GM19395 (cell line): ENCODE data around the gene NCLN.
"Not testable (repeated sequence)": the region's sequence is repeated elsewhere in the genome, so short reads cannot be mapped to it uniquely, and the experiment has no call there.

ENCODE experiments used
- ATAC-seq: cut with Tn5 transposase; IDR thresholded peaks from one replicate; pipeline ENCODE4 v1.9.1; 2021; ENCODE audit warnings: mild to moderate bottlenecking, moderate library complexity; ENCODE audit not compliant: unreplicated experiment

The NCLN gene

DNA sequence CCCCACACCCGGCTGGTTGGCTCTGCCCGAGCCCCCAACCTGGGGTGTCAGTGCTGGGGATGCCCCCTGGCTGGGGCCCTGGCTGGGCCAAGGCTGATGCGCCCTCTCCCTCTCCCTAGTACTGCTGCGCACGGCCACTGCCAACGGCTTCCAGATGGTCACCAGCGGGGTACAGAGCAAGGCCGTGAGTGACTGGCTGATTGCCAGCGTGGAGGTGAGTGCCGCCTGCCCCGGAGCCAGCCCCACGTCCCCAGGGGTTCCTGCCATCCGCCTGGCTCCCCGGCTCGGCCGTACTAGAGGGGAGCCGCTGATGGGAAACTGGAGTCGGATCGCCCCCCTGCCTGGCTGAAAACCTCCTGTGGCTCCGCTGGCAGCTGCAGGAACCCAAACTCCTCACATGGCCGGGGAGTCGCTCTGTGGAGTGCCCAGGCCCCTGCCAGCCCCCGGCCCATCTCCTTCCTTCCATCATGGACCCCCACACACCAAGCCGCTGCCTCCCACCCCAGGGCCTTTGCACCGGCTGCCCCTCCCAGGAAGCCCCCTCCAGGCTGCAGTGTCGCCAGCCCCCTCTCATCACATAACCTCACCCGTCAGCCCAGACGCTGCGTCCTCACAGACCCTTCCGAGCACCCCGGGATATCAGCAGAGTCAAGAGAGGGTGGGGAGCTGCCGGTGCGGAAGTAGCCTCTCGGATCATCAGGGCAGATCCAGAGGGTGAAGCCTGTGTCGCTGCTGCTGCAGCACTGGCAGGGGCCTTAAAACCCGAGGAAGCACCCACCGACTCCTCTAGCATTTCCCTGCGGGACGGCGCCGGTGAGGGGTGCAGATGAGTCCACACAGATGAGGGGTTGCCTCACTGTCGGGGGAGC, 10.6 kb downstream of the NCLN start:
- no peak for ATAC-seq

DNA sequence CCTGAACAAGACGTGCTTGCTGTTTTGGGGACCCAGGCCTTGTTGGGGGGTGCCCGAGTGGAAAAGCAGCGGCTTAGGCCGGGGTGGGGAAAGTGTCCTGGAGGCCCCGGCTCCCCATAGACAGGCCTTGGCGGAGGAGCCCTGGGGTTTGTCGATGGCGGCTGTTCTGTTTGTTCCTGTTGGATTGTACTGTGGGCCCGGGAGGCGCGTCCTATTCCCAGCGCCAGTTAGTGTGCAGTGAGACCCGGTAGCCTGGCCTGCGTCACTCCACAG, 11.1 kb downstream of the NCLN start:
- ATAC-seq, result no peak

DNA sequence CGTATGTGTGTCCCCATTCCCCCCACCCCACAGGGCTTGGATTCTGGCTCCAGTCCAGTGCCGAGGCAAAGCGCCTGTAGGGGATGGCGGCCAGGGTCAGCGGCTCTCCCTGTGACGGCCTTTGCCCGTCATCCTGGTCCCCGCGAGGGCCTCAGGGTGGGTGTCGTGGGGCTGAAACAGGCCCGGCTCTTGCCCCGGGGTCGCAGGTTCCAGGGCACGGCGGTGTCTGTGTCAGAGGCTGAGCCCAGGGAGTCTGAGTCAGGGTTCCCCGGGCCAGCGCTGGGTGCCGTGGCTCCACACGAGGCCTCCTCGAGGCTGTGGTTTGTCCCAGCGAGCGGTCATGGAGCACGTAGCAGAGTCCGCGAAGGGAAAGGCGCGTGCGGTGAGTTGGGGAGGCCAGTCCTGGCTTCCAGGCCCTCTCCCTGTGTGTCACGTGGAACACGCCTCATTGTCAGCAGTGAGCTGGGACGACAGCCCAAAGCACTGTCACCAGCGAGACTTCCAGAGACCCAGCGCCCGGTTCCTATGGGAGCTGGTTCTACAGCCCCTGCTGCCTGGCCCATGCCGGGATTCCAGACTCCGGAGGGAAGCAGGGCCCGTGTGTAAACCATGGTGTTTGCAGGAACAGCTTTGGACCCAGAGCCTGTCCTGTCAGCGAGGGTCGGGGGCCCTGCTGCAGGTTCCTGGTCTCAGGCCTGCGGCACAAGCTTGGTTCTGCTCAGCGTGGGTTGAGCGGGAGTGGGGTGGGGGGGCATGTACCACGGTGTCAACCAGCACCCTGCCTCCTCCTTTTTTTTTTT, 13.4 kb downstream of the NCLN start:
- no peak for ATAC-seq

DNA sequence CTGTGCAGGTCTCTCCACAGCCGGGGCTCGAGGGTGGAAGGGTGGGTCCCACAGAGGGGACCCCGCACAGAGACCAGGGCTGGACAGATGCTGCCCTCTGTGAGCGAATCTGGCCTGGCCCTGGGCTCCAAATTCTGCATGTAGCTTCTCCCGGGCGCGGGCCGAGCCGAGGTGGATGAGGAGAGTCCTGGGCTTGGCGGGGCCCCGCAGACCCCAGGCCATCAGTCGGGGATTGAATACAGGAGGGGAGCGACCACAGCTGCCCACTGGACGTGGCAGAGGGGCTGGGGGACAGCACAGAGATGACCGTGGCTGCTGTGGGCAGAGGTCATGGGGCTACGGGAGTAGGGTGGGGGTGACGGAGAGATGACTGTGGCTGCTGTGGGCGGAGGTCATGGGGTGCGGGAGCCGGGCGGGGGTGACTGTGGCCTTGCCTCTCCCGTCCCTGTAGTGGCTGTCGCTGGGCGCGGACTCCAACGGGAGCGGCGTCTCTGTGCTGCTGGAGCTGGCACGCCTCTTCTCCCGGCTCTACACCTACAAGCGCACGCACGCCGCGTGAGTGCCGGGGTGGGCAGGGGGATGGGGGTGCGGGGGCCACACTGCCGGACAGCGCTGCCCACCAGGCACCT, 15.5 kb downstream of the NCLN start:
- no peak for ATAC-seq

DNA sequence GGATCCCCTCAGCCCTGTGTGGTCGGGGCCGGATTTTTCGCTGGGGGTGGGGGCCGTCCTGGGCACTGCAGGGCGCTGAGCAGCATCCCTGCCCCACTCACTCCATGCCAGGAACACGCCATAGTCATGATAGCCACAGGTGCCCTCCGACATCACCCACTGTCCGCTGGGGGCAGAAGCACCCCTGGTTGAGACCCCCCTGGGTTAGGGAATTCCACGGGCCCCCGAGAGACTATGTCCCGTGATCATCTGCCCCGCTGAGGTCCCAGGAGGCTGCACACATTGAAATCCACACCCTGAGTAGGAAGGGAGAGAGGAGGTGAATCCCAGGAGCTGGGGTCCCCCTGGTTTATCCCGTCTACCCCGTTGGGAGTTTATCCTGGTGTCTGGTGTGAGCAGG, 16.2 kb downstream of the NCLN start:
- ATAC-seq, result no peak

DNA sequence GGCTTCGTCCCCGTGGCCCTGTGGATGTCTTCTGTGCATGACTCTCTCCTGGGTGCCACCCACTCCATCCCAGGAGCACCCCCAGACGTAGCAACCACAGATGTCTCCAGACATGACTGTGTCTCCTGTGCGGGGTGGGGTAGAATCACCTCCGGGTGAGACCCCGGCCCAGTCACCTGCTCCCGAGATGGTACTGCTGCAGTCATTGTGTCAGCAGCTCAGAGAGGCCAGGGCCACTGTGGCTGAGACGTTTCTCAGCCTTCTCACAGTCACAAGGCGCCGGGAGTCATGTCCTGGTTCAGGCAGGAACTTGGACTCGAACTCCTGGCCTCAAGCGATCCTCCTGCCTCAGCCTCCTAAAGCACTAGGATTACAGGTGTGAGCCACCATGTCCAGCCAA, 16.6 kb downstream of the NCLN start:
- no peak for ATAC-seq

DNA sequence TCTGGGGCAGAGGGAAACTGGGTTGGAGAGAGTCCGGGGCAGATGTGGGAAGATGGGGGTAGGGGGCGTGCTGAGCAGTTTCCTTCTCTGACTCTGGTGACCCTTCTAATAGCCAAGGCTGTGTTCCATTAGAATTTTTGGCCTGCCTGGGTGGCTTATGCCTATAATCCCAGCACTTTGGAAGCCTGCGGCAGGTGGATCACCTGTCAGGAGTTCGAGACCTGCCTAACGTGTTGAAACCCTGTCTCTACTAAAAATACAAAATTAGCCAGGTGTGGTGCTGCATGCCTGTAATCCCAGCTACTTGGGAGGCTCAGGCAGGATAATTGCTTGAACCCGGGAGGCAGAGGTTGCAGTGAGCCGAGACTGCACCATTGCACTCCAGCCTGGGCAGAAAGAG, 17.2 kb downstream of the NCLN start:
- ATAC-seq, result not testable (repeated sequence)

DNA sequence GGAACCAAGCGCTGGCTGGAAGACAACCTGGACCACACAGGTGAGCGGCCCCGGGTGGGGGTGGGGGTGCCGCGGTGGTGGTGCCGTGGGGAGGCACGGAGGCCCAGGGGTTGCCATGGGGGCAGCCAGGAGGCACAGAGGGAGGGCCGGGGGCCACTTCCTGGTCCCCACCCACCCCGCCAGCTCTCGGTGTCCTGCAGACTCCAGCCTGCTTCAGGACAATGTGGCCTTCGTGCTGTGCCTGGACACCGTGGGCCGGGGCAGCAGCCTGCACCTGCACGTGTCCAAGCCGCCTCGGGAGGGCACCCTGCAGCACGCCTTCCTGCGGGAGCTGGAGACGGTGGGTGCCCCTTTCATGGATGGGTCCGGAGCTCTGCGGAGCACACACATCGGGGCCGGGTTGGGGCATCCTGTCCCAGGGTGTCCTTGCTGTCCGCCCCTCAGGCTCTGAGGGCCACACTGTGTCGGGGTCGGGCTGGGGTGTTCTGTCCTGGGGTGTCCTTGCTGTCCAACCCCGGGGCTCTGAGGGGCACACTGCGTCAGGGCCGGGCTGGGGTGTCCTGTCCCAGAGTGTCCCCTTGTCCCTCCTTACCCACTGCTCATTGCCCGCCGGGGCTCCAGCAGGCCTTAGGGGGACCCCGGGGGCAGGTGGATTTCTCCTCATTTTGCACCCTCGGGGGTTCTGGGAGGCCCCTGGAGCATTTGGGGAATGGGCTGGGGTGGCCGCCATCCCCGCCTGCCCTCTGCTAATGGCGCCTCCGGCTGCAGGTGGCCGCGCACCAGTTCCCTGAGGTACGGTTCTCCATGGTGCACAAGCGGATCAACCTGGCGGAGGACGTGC, 18.3 kb downstream of the NCLN start:
- no peak for ATAC-seq

DNA sequence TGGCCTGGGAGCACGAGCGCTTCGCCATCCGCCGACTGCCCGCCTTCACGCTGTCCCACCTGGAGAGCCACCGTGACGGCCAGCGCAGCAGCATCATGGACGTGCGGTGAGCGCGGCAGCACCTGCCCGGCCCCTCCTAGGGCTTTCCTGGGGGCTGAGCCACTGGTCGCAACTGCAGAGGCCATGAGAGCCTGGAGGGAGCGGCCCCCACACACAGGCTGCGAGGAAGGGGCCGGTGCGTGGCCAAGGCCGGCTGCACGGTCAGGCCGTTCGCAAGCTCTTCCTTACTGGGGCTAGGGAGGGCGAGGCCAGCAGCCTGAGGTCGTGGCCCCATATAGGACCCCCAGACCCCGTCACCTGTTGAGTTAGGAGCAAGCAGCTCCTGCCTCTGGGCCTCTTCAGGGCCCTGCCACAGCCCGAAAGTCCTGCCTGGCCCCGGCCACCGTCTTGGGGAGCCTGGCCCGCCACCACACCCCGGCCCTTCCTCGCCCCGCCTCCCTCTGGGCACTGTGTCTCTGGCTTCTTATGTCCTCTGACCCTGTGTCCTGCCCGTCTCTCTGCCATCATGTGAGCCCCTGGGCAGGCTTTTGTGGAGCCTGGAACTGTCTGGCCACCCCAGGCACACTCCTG, 19.0 kb downstream of the NCLN start:
- ATAC-seq, result no peak

DNA sequence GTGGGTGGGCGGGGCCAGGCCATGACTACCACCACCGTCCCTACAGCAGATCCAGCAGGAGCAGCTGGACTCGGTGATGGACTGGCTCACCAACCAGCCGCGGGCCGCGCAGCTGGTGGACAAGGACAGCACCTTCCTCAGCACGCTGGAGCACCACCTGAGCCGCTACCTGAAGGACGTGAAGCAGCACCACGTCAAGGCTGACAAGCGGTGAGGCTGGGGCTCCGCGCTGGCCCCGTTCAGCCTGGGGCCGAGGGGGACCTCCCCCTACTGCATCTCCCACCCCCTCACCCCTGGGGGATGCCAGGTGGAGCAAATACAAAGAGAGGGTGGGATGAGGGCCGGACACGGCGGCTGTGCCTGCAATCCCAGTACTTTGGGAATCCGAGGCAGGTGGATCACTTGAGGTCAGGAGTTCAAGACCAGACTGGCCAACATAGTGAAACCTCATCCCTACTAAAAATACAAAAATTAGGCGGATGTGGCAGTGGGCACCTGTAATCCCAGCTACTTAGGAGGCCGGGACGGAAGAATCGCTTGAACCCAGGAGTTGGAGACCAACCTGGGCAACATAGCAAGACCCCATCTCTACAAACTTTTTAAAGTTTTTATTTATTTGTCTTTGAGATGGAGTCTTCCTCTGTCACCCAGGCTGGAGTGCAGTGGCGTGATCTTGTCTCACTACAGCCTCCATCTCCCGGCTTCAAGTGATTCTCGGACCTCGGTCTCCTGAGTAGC, 20.7 kb downstream of the NCLN start:
- ATAC-seq, result no peak

DNA sequence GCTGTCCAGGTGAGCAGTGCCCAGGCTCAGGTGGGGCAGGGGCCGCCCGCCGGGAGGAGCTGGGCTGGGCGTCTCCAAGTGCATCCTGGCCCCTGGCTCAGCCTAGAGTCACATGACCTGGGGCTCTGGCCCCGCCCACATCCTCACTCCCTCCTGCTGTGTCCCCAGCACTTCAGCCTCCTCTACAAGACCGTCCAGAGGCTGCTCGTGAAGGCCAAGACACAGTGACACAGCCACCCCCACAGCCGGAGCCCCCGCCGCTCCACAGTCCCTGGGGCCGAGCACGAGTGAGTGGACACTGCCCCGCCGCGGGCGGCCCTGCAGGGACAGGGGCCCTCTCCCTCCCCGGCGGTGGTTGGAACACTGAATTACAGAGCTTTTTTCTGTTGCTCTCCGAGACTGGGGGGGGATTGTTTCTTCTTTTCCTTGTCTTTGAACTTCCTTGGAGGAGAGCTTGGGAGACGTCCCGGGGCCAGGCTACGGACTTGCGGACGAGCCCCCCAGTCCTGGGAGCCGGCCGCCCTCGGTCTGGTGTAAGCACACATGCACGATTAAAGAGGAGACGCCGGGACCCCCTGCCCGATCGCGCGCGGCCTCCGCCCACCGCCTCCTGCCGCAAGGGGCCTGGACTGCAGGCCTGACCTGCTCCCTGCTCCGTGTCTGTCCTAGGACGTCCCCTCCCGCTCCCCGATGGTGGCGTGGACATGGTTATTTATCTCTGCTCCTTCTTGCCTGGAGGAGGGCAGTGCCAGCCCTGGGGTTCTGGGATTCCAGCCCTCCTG, 21.9 kb downstream of the NCLN start:
- no peak for ATAC-seq

DNA sequence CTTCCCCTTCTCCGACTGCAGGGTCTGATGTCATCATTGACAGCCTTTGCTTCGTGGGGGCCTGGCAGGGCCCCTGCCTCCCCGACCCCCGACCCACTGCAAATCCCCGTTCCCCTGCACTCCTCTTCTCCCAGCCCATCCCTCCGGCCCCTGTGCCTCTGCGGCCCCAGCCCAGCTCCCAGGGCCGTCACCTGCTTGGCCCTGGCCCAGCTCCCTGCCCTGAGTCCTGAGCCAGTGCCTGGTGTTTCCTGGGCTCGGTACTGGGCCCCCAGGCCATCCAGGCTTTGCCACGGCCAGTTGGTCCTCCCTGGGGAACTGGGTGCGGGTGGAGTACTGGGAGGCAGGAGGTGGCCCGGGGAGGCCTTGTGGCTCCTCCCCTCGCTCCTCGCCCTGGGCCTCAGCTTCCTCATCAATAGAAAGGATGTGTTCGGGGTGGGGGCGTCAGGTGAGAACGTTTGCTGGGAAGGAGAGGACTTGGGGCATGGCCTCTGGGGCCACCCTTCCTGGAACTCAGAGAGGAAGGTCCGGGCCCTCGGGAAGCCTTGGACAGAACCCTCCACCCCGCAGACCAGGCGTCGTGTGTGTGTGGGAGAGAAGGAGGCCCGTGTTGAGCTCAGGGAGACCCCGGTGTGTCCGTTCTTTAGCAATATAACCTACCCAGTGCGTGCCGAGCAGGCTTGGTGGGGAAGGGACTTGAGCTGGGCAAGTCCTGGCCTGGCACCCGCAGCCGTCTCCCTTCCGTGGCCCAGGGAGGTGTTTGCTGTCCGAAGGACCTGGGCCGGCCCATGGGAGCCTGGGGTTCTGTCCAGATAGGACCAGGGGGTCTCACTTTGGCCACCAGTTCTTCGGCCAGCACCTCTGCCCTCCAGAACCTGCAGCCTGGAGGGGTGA, 22.8 kb downstream of the NCLN start:
- no peak for ATAC-seq

DNA sequence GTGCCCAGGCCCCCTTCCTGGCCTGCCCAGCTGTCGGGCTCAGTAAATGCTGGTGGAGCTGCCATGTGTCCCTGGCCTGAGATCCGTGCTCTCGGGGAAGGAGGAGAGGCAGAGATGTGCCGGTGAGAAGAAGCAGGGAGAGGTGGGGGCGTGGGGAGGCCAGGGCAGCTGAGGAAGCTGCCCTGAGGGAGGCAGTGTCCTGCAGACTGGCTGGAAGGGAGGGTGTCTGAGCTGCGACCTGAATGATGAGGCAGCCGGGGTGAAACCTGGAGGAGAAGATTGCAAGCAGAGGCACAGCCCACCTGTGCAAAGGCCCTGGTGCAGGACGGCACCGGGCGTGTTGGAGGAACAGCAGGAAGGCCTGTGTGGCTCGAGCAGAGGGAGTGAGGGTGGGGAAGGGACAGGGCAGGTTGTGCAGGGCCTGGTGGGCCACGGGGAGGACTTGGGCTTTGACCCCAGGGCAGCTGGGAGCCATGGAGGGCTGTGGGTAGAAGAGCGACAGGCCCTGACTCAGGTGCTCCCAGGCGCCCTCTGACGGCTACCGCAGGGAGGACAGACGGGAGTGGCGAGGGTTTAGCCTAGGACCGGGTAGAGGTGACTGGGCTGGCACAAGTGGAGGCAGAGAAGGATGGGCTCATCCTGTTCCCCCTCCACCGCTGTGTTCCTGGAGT, 24.8 kb downstream of the NCLN start:
- no peak for ATAC-seq

DNA sequence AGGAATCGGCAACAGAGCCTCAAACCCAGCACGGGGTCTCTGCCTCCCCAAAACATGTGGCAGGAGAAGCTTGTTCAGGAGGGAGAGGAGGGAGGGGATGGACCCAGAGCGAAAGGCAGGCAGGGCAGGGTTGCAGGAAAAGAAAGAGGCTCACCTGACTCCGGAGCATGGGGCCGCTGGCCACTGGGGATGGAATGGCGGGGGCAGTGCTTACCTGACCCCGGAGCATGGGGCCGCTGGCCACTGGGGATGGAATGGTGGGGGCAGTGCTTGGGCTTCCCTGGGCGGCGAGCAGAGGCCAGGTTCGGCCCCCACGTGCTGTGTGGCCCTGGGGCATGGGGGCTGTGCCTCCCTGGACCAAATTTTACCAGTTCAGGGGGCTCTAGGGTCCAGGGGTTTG, 25.5 kb downstream of the NCLN start:
- ATAC-seq, result no peak

DNA sequence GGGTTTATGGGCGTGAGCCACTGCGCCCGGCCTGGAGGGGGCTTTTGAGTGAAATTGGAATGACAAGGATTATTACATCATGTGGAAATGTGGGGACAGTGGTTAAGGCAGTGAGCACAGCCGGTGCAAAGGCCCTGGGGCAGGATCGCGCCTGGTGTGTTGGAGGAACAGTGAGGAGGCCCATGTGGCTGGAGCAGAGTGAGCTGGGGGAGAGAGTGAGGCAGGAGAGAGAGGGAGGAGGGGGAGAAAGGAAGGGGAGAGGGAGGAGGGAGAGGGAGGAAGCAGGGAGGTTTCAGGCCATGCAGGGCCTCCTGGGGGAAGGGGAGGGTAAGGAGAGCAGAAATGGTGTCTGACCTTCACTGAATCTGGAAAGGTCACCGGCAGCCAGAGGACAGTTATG, 27.4 kb downstream of the NCLN start:
- no peak for ATAC-seq

DNA sequence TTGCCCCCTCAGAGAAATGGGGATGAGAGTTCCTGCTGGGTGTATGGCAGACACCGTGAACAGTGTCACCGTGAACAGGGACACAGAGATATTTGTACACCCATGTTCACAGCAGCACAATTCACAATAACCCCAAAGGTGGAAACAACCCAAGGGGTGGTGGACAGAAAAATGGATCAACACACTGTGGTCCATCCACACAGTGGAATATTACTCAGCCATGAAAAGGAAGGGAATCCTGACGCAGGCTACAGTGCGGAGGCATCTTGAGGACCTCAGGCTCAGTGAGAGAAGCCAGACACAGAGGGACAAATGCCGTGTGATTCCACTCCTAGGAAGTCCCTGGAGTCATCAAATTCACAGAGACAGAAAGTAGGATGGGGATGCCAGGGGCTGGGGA, 31.1 kb downstream of the NCLN start:
- ATAC-seq, result no peak

DNA sequence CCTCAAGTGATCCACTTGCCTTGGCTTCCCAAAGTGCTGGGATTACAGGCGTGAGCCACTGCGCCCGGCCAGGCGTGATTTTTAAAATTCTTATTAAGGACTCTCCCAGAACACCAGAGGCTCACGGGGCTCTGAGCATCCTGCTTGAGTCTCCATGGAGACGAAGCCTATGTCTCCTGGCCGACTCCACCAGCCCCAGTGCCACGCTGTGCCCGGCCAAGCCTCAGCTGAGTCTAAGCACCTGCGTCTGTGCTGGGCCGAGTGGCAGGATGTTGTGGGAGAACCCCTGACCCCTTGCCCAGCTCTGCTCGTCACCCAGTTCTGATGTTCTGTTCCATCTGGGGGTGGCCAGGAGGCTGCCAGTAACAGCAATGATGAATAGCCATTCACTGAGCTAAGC, 34.8 kb downstream of the NCLN start:
- ATAC-seq, result no peak

DNA sequence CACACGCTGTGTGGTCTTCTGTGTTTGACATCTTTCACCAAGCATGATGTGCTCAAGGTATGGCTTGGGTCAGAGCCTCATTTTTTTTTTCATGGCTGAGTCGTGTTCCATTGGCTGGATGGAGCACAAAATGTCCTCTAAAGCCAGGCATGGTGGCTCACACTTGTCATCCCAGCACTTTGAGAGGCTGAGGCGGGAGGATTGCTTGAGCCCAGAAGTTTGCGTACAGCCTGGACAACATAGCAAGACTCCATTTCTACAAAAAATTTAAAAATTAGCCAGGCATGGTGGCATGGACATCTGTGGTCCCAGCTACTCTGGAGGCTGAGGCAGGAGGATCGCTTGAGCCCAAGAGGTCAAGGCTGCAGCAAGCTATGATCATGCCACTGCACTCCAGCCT, 35.8 kb downstream of the NCLN start:
- ATAC-seq, result not testable (repeated sequence)
